Fibroblast of the aortic adventitia (primary cell): ENCODE measurements around the gene SF1. TPM values are rescaled to one million over a fixed set of nuclear protein-coding genes. Genes with fewer than 3 reads are reported as not detected.

ENCODE experiments used
- DNase-seq: peaks from one replicate; pipeline ENCODE4 v3.0.0-alpha.2; 2010; ENCODE audit warnings: low read depth
- H3K4me3 ChIP-seq: 2 replicates; pipeline ENCODE4 v1.5.1; 2011; ENCODE audit warnings: low read depth, mild to moderate bottlenecking, control low read depth, low read length, moderate library complexity
- total RNA-seq: library from RNA; depleted of rRNA; stranded (reverse); fragments of >200 nt; gene quantifications from 2 replicates; pipeline ENCODE4 v1.2.3, GENCODE V29; 2012; ENCODE audit warnings: low replicate concordance
- TF ChIP-seq, protein P1 (sequence below): IDR thresholded peaks from 2 replicates; pipeline ENCODE4 v1.5.1; 2011; ENCODE audit warnings: mild to moderate bottlenecking, low read length, control low read depth, inconsistent platforms; ENCODE audit not compliant: insufficient read depth

The SF1 gene
- total RNA-seq, 1 donor: 150 TPM

GRCh38 chr11:64805481-64805880, 27.1 kb upstream of the SF1 start:
- TF ChIP-seq, protein P1, sequence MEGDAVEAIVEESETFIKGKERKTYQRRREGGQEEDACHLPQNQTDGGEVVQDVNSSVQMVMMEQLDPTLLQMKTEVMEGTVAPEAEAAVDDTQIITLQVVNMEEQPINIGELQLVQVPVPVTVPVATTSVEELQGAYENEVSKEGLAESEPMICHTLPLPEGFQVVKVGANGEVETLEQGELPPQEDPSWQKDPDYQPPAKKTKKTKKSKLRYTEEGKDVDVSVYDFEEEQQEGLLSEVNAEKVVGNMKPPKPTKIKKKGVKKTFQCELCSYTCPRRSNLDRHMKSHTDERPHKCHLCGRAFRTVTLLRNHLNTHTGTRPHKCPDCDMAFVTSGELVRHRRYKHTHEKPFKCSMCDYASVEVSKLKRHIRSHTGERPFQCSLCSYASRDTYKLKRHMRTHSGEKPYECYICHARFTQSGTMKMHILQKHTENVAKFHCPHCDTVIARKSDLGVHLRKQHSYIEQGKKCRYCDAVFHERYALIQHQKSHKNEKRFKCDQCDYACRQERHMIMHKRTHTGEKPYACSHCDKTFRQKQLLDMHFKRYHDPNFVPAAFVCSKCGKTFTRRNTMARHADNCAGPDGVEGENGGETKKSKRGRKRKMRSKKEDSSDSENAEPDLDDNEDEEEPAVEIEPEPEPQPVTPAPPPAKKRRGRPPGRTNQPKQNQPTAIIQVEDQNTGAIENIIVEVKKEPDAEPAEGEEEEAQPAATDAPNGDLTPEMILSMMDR: no peak
- H3K4me3 ChIP-seq: no peak overlapping the region
- no peak for DNase-seq

GRCh38 chr11:64804346-64805210, 26.2 kb upstream of the SF1 start:
- TF ChIP-seq, protein P1: no peak
- no peak for DNase-seq
- no peak overlapping the region for H3K4me3 ChIP-seq

DNA sequence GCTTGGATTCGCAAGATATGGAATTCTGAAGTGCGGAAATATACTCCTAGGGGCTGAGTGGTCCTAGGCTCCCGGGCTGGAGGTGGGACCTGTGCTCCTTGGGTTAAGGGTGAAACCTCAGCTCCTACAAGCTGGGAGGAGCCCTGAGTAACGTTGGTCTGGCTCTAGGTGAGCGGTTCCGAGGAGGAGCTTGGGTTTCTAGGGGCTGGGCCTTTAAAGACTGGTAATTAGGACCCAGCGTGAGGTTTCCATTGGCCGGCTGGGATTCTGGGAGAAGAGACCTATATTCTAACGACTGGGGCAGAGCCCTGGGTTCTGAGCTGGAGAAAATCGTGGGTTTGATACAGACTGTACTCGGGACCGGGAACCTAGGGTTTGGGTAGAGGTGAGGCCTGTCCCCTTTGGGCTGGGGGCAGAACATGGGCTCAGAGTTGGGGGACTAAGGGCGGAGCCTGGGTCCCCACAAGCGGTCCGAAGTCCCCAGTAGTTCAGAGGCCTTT, 25.6 kb upstream of the SF1 start:
- peak overlapping the region; percentile 74 for H3K4me3 ChIP-seq
- TF ChIP-seq, protein P1: no peak
- DNase-seq: no peak

DNA sequence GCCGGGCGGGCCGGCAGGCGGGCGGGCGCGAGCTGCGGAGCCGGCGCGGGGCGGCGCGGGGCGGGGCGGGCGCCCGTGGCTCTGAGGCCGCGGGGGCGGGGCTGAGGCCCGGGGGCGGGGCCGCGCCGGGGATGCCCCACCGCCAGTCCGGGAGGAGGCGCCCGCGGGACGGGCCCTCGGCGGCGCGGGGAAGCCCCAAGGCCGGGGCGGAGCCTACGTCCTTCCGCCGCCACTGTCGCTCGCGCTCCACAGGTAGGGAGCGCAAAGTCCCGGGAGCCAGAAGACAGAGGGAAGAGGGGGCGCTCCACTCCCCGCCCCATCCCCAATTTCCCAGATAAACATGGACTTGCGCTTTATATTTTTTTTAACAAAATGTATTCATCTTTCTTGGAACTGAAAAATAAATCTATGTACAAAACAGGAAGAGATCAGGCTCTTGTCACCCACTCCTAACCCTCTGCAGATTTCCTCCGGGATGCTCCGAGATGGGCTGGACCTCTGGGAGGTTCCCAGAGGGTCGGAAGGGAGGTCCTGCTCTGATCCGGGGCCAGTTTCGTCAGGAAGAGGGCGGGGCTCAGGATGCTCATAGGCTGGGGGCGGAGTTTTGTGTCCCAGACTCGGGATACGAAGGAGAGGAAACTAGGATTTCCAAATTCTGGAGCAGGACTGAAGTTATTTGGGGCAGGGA, 25.0 kb upstream of the SF1 start, which contains the start of gene MAP4K2:
Gene MAP4K2, minus strand, starts transcription at position 57 of the 688 bp plus-strand sequence. CDS start 65 bp downstream, outside the sequence.
- H3K4me3 ChIP-seq: peak within 1 kb of the TSS; percentile 74
- peak; percentile 79 for DNase-seq
- TF ChIP-seq, protein P1: no peak

- TF ChIP-seq, protein P1: no peak
- DNase-seq: no peak
- H3K4me3 ChIP-seq: peak overlapping the region; percentile 64
These were observed 24.2 kb upstream of the SF1 start for GRCh38 chr11:64802370-64803157.
